ENCODE data around the gene NREP. TPM values are rescaled to one million over a fixed set of nuclear protein-coding genes. Genes with fewer than 3 reads are reported as not detected.
"Not testable (repeated sequence)": the region's sequence is repeated elsewhere in the genome, so short reads cannot be mapped to it uniquely, and the experiment has no call there.

The NREP gene
- total RNA-seq, 3 donors from 2014 or later = 16.8 to 24.0 (median 18.1) TPM

GRCh38 chr5:111720333-111720890 lies 36.6 kb downstream of the NREP start:
- Histone ChIP-seq H3K4me3 (no peak overlapping the region), H3K9me3 (no peaks in the 10 kb centered on the region), H3K4me1 (ENCODE audit: low read depth) (no peaks in the 10 kb centered on the region), H3K36me3 (ENCODE audit: low read depth) (no peaks in the 10 kb centered on the region)
- no peak for DNase-seq
- no peak for TF ChIP-seq CTCF (IDR thresholded peaks at IDR 0.05)
- ATAC-seq = no peak
- intact Hi-C loops (cut with DNase I, micrococcal nuclease) = no loop called here

GRCh38 chr5:111719773-111720172 lies 37.2 kb downstream of the NREP start:
- intact Hi-C loops (cut with DNase I, micrococcal nuclease) = no loop called here
- H3K36me3 ChIP-seq (ENCODE audit: low read depth) = no peaks in the 10 kb centered on the region
- DNase-seq = no peak
- no peak for TF ChIP-seq CTCF (IDR thresholded peaks at IDR 0.05)
- no peak for ATAC-seq
- no peaks in the 10 kb centered on the region for H3K9me3 ChIP-seq
- H3K4me1 ChIP-seq (ENCODE audit: low read depth) = no peaks in the 10 kb centered on the region
- H3K4me3 ChIP-seq = no peak overlapping the region

- intact Hi-C loops (cut with DNase I, micrococcal nuclease); ATAC-seq; DNase-seq; H3K4me3 ChIP-seq; H3K36me3 ChIP-seq (ENCODE audit: low read depth); H3K9me3 ChIP-seq; H3K4me1 ChIP-seq (ENCODE audit: low read depth): not testable (repeated sequence)
Measured at GRCh38 chr5:111716789-111717188, 40.2 kb downstream of the NREP start.

GRCh38 chr5:111707630-111708164 lies 49.3 kb downstream of the NREP start:
- DNase-seq (no peak), ATAC-seq (peak; percentile 35)
- intact Hi-C loops (cut with DNase I, micrococcal nuclease) = no loop called here
- Histone ChIP-seq H3K36me3 (ENCODE audit: low read depth) (no peaks in the 10 kb centered on the region), H3K9me3 (peaks cover 3% of the 10 kb centered on the region), H3K4me1 (ENCODE audit: low read depth) (no peaks in the 10 kb centered on the region), H3K4me3 (no peak overlapping the region)
- no peak for TF ChIP-seq CTCF (IDR thresholded peaks at IDR 0.05)

GRCh38 chr5:111706345-111706744 lies 50.6 kb downstream of the NREP start:
- Histone ChIP-seq H3K36me3 (ENCODE audit: low read depth) (no peaks in the 10 kb centered on the region), H3K4me1 (ENCODE audit: low read depth) (no peaks in the 10 kb centered on the region), H3K4me3 (no peak overlapping the region), H3K9me3 (no peaks in the 10 kb centered on the region)
- DNase-seq (peak in 1 of 3 donors; percentile 16), ATAC-seq (no peak)
- TF ChIP-seq CTCF (IDR thresholded peaks at IDR 0.05) = no peak
- intact Hi-C loops (cut with DNase I, micrococcal nuclease) = no loop called here

- Histone ChIP-seq H3K9me3 (no peaks in the 10 kb centered on the region), H3K4me1 (ENCODE audit: low read depth) (no peaks in the 10 kb centered on the region), H3K36me3 (ENCODE audit: low read depth) (no peaks in the 10 kb centered on the region), H3K4me3 (no peak overlapping the region)
- intact Hi-C loops (cut with DNase I, micrococcal nuclease) = no loop called here
- DNase-seq (no peak), ATAC-seq (no peak)
- no peak for TF ChIP-seq CTCF (IDR thresholded peaks at IDR 0.05)
Measured at GRCh38 chr5:111704452-111705085, 52.4 kb downstream of the NREP start.

Data from mucosa of descending colon (tissue), 3 donors.